Measurements from ENCODE around the gene SOS2.

The SOS2 gene

DNA sequence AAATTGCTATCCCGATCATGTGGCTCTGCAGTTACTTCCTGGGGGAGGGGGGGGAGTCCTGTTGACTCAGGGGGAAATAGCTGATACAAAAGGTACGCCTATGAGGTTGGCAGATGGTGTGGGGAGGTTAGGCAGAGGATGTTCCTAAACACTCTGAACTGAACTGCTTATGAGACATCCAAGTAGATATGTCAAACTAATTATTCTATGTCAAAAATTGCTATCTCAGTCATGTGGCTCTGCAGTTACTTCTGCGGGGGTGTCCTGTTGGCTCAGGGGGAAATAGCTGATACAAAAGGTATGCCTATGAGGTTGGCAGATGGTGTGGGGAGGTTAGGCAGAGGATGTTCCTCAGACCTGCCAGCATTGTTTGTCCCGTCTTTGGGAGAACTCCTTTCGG, 109.9 kb downstream of the SOS2 start:
- no peak for DNase-seq (ENCODE audit: low read depth, low spot score)
- H3K4me3 ChIP-seq (ENCODE audit: low read depth, low read length), result no peak overlapping the region
- POLR2A ChIA-PET, result no interaction called here
- TF ChIP-seq, protein P1, sequence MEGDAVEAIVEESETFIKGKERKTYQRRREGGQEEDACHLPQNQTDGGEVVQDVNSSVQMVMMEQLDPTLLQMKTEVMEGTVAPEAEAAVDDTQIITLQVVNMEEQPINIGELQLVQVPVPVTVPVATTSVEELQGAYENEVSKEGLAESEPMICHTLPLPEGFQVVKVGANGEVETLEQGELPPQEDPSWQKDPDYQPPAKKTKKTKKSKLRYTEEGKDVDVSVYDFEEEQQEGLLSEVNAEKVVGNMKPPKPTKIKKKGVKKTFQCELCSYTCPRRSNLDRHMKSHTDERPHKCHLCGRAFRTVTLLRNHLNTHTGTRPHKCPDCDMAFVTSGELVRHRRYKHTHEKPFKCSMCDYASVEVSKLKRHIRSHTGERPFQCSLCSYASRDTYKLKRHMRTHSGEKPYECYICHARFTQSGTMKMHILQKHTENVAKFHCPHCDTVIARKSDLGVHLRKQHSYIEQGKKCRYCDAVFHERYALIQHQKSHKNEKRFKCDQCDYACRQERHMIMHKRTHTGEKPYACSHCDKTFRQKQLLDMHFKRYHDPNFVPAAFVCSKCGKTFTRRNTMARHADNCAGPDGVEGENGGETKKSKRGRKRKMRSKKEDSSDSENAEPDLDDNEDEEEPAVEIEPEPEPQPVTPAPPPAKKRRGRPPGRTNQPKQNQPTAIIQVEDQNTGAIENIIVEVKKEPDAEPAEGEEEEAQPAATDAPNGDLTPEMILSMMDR (IDR thresholded peaks at IDR 0.05; ENCODE audit: insufficient read depth, low read length, missing control alignments), result no peak
- CTCF ChIA-PET, result interaction anchor here (1.5 to 2.7 kb wide), 2 partner anchors 17 to 268 kb away, joined by 3 to 11 read pairs; partner anchors contain the start of gene NEMF

DNA sequence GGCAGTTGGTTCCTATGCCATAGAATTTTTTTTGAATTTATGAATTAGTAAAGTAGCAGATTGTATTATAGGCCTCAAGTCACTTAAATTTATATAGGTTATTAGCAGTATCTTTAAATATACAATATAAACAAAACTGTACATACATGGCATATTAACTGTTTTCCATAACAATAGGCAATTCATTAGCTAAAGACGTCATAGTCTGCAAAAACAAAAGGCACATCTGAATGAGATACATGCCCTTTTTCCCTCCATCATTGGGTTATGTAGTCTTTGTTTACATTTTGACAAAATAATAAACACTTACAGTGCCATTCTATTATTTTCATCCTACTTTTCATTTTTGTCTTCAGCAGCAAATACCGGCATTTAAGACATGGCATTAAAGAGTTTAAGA, 113.9 kb downstream of the SOS2 start:
- DNase-seq (ENCODE audit: low read depth, low spot score), result no peak
- TF ChIP-seq, protein P1 (IDR thresholded peaks at IDR 0.05; ENCODE audit: insufficient read depth, low read length, missing control alignments), result no peak
- POLR2A ChIA-PET, result no interaction called here
- H3K4me3 ChIP-seq (ENCODE audit: low read depth, low read length), result no peak overlapping the region
- CTCF ChIA-PET, result interaction anchor here (1.0 to 8.2 kb wide), 6 partner anchors 10 to 264 kb away, joined by 3 to 120 read pairs (median 4); no protein-coding TSS in a partner anchor

DNA sequence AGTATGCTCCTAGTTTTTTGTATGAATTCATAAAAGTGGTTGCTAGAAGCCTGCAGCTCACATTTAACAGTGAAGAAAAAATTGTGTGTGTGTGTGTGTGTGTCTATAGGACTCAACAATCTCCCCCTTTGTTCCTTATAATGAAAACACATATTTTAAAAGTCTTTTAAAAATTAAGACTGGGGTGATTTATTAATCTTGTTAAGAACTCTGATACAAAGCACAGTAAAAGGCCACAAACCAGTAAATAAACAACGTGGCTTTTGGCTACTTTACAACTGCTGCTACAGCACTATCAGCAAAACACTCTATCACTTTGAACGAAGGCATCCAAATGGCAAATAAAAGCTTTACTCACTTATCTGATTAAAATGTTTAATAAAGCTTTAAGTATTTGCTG, 114.4 kb downstream of the SOS2 start:
- POLR2A ChIA-PET, result interaction anchor here (1.2 kb wide), 2 partner anchors 263 to 264 kb away, joined by 3 to 4 read pairs; partner anchors contain the start of gene NEMF
- CTCF ChIA-PET, result interaction anchor here (1.0 to 8.2 kb wide), 9 partner anchors 10 to 264 kb away, joined by 3 to 120 read pairs (median 4); partner anchors contain the start of gene NEMF
- TF ChIP-seq, protein P1 (IDR thresholded peaks at IDR 0.05; ENCODE audit: insufficient read depth, low read length, missing control alignments), result no peak
- H3K4me3 ChIP-seq (ENCODE audit: low read depth, low read length), result peak overlapping the region; percentile 34
- DNase-seq (ENCODE audit: low read depth, low spot score), result no peak

DNA sequence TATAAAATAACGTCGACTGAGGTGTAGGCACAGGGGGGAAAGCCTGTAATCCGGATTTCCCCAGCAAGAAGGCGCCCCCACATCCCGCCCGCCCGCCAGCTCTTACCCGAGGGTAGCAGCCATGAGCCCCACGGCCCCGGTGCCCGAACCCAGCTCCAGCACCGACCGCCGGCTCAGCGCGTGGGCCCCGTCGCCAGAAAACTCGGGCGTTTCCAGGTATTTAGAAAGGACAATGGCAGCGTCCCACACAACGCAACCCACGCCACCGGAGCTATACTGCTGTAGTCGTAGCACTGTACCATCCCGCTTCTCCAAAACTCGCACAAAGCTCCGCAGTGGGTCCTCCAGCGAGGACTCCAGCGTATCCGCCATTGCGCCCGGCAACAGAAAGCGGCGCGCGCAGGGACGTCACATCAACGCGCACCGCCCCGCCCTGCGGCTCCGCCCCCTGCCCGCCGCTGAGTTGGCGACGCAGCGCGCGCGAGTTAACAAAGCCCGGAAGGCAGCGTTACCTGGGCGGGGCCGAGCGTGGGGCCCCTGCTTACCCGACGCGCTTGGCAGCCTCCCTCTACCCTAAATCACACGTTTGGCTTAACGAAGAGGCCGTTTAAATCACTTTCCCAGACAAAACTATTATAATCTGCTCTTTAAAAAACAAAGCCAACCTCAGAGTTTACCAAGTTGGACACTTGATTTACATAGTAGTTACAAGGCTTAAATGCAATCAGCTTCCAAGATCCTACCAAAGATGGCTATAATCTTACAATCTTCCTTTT, 115.0 kb downstream of the SOS2 start, which contains the start of gene VCPKMT:
VCPKMT (minus strand) TSS at position 392 of the 776 bp plus-strand sequence; CDS start at position 372, 20 bp downstream.
- DNase-seq (ENCODE audit: low read depth, low spot score), result peak; percentile 23
- CTCF ChIA-PET, result interaction anchor here (0.8 to 8.2 kb wide), 11 partner anchors 11 to 416 kb away, joined by 3 to 120 read pairs (median 4); partner anchors contain the start of genes DMAC2L, L2HGDH, MAP4K5 and NEMF
- TF ChIP-seq, protein P1 (IDR thresholded peaks at IDR 0.05; ENCODE audit: insufficient read depth, low read length, missing control alignments), result no peak

DNA sequence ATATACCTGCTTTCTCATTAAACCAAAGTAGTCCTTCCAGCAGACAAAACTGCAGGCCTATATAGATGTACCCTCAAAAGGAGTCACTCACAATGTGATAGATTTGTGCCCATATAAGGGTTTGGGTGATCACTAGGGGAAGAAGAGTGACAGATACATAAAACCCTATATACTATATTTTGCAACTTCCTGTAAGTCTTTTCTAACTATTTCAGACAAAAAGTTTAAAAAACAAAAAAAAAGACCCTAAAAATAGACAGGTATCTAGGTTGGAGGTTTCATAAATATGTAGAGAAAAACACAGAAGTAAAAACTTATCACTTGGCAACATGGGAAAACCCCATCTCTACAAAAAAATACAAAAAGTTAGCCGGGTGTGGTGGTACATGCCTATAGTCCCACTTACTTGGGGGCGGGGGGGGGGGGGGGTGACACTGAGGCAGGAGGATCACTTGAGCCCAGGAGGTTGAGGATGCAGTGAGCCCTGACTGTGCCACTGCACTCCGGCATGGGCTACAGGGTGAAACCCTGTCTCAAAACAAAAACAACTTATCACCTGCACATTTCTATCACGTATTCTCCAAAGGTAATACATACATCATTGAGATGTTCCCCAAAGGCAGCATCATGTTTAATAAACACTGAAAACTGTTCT, 117.9 kb downstream of the SOS2 start:
- CTCF ChIA-PET, result interaction anchor here (1.0 to 8.2 kb wide), 5 partner anchors 9 to 261 kb away, joined by 3 to 120 read pairs (median 4); no protein-coding TSS in a partner anchor
- DNase-seq (ENCODE audit: low read depth, low spot score), result no peak
- TF ChIP-seq, protein P1 (IDR thresholded peaks at IDR 0.05; ENCODE audit: insufficient read depth, low read length, missing control alignments), result no peak
- H3K4me3 ChIP-seq (ENCODE audit: low read depth, low read length), result no peak overlapping the region
- POLR2A ChIA-PET, result no interaction called here

More for the DNA sequence above, 115.0 kb downstream of the SOS2 start, which contains the start of gene VCPKMT:
- POLR2A ChIA-PET, result interaction anchor here (1.2 kb wide), 2 partner anchors 263 to 264 kb away, joined by 3 to 4 read pairs; partner anchors contain the start of gene NEMF
- peak within 1 kb of the TSS; percentile 86 for H3K4me3 ChIP-seq (ENCODE audit: low read depth, low read length)
